ENCODE data around the gene PDE2A.

Gene PDE2A

DNA sequence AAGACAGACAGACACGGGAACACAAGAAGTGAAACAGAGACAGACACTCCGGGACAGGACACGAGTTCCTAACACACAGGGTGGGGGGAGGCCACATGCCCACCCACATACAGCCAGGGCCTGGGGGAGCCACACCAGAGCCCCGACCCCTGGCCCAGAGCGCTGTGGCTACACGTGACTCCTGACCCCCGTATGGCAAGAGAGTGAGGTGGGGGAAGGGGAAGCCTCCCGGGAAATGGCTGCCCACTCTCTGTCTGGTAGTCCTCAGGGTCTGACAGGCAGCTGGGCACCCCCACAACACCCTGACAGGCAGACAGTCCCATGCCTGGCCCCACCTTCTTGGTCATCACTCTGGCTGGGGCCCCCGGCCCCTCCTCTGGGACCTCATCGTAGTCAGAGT, 38.6 kb upstream of the PDE2A start:
- H3K4me3 ChIP-seq (ENCODE audit: low read depth, low read length) = no peak overlapping the region
- TF ChIP-seq, protein P1, sequence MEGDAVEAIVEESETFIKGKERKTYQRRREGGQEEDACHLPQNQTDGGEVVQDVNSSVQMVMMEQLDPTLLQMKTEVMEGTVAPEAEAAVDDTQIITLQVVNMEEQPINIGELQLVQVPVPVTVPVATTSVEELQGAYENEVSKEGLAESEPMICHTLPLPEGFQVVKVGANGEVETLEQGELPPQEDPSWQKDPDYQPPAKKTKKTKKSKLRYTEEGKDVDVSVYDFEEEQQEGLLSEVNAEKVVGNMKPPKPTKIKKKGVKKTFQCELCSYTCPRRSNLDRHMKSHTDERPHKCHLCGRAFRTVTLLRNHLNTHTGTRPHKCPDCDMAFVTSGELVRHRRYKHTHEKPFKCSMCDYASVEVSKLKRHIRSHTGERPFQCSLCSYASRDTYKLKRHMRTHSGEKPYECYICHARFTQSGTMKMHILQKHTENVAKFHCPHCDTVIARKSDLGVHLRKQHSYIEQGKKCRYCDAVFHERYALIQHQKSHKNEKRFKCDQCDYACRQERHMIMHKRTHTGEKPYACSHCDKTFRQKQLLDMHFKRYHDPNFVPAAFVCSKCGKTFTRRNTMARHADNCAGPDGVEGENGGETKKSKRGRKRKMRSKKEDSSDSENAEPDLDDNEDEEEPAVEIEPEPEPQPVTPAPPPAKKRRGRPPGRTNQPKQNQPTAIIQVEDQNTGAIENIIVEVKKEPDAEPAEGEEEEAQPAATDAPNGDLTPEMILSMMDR (IDR thresholded peaks at IDR 0.05; ENCODE audit: low read depth, low read length) = no peak
- TF ChIP-seq POLR2A (IDR thresholded peaks at IDR 0.05; ENCODE audit: extremely low read depth, insufficient read length) (no peak), MYC (IDR thresholded peaks at IDR 0.05; ENCODE audit: low read depth, low read length) (no peak)
- TF ChIP-seq, protein P2, sequence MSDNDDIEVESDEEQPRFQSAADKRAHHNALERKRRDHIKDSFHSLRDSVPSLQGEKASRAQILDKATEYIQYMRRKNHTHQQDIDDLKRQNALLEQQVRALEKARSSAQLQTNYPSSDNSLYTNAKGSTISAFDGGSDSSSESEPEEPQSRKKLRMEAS (IDR thresholded peaks at IDR 0.05; ENCODE audit: low read depth, low read length) = no peak
- DNase-seq (ENCODE audit: low read depth) = no peak

DNA sequence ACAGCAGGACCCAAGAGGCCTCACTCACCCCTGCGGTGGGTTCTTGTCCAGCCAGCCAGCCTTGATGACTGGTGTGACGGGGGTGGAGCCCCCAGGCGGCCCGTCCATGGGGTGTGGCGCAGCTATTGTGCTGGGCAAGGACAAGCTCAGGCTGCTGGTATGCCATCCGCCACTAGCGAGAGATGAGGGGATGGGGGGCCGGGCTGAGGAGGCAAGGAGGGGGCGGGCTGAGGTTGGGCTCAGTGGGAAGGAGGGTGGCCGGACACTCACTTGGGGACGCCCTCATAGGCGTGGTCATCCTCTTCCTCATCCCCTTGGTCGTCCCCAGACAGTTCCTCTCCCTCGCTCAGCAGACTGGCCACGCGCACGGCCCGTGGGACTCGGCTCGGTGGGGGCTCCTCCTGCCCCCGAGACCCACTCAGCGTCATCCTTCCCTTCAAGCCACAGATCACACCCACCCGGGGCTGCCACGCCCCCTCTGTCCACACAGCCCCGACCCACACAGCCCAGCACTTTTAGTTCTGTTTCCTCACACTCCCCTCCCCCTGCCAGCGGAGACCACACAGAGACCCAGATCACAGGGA, 38.0 kb upstream of the PDE2A start:
- no peak overlapping the region for H3K4me3 ChIP-seq (ENCODE audit: low read depth, low read length)
- no peak for DNase-seq (ENCODE audit: low read depth)
- TF ChIP-seq POLR2A (IDR thresholded peaks at IDR 0.05; ENCODE audit: extremely low read depth, insufficient read length) = no peak
- TF ChIP-seq, protein P2 (IDR thresholded peaks at IDR 0.05; ENCODE audit: low read depth, low read length) = no peak
- no peak for TF ChIP-seq MYC (IDR thresholded peaks at IDR 0.05; ENCODE audit: low read depth, low read length)
- TF ChIP-seq, protein P1 (IDR thresholded peaks at IDR 0.05; ENCODE audit: low read depth, low read length) = no peak

DNA sequence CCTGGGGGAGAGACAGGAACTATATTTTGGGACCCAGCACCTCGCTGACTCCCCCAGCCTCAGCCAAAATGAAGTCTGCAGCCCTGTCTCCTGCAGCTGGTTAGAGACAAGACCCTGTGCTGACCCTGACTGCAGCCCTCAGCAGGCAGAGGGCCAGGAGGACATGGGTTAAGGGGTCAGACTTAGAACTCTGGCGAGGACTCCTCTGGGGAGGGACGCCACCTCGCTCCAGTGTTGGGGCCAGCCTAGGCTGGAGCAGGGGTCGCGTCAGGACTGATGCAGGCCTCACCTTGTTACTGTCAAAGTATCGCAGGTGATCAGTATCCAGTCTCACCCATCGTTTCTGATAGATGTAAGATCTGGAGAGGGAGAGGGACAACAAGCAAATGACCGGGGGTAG, 36.9 kb upstream of the PDE2A start:
- H3K4me3 ChIP-seq (ENCODE audit: low read depth, low read length) = no peak overlapping the region
- DNase-seq (ENCODE audit: low read depth) = no peak
- TF ChIP-seq POLR2A (IDR thresholded peaks at IDR 0.05; ENCODE audit: extremely low read depth, insufficient read length) (no peak), MYC (IDR thresholded peaks at IDR 0.05; ENCODE audit: low read depth, low read length) (no peak)
- TF ChIP-seq, protein P2 (IDR thresholded peaks at IDR 0.05; ENCODE audit: low read depth, low read length) = no peak
- TF ChIP-seq, protein P1 (IDR thresholded peaks at IDR 0.05; ENCODE audit: low read depth, low read length) = no peak

DNA sequence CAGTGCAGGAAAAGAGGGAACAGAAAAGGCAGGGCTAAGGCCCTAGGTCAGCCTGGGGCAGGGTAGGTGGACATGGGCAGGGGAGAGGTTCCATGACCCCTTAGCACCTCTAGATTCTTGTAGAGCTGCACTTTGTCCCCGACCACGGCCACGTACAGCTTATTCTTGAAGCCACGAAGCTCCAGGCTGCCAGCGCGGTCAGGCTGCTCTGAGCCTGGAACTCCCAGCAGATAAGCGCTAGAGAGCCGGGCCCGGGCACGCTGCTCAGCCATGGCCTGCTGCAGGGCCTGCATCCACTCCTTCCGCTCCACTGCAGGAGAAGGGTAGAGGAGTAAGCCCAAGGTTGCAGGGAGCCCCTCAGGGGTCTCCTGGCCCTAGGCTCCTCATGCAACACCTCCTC, 36.1 kb upstream of the PDE2A start:
- TF ChIP-seq, protein P2 (IDR thresholded peaks at IDR 0.05; ENCODE audit: low read depth, low read length) = no peak
- TF ChIP-seq, protein P1 (IDR thresholded peaks at IDR 0.05; ENCODE audit: low read depth, low read length) = no peak
- TF ChIP-seq POLR2A (IDR thresholded peaks at IDR 0.05; ENCODE audit: extremely low read depth, insufficient read length) = no peak
- no peak for TF ChIP-seq MYC (IDR thresholded peaks at IDR 0.05; ENCODE audit: low read depth, low read length)

DNA sequence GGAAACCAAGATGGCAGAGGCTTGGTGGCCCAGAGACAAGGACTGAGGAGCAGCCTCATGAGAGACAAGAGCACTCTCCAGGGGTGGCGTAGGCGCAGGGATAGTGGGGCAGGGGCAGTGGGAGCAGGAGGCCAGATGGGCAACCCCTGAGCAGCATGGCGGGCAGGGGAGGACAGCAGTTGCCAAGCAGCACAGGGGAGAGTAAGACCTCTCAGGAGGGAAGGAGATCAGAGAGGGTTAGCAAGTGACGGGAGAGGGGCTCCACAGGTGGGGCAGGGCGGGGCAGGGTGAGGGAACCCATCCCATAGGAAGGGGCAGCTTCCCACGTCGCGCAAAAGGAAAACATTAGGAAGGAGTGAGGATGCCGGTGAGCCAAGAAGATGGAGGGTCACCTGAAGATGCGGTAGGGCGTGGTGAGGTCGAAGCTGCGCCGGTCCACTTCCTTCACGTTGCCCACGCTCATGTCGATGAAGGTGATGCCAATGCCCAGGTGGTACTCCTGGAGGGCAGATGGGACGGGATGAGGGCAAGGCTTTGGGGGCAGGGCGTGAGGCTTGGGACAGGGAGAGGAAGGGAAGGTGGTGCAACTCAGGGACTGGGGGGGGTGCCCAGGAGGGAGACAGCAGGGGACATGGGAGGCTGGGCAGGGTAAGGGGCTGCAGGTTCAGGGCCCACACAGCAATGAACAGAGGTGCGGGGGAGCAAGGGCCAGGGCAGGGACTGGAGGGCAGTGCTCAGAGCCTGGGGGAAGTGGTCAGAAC, 35.4 kb upstream of the PDE2A start:
- H3K4me3 ChIP-seq (ENCODE audit: low read depth, low read length) = no peak overlapping the region
- TF ChIP-seq, protein P2 (IDR thresholded peaks at IDR 0.05; ENCODE audit: low read depth, low read length) = no peak
- TF ChIP-seq POLR2A (IDR thresholded peaks at IDR 0.05; ENCODE audit: extremely low read depth, insufficient read length) (no peak), MYC (IDR thresholded peaks at IDR 0.05; ENCODE audit: low read depth, low read length) (no peak)
- TF ChIP-seq, protein P1 (IDR thresholded peaks at IDR 0.05; ENCODE audit: low read depth, low read length) = no peak
- no peak for DNase-seq (ENCODE audit: low read depth)

More for the DNA sequence above, 36.1 kb upstream of the PDE2A start:
- no peak overlapping the region for H3K4me3 ChIP-seq (ENCODE audit: low read depth, low read length)
- no peak for DNase-seq (ENCODE audit: low read depth)
